CD4-positive, alpha-beta T cell treated with Interleukin-4 for 4 hours (primary cell): ENCODE measurements around the gene DNMT1.
"Not testable (repeated sequence)": the region's sequence is repeated elsewhere in the genome, so short reads cannot be mapped to it uniquely, and the experiment has no call there.

ENCODE experiments used
- DNase-seq: peaks from one replicate; pipeline ENCODE4 v3.0.0-alpha.2; 2020

DNMT1 gene

DNA sequence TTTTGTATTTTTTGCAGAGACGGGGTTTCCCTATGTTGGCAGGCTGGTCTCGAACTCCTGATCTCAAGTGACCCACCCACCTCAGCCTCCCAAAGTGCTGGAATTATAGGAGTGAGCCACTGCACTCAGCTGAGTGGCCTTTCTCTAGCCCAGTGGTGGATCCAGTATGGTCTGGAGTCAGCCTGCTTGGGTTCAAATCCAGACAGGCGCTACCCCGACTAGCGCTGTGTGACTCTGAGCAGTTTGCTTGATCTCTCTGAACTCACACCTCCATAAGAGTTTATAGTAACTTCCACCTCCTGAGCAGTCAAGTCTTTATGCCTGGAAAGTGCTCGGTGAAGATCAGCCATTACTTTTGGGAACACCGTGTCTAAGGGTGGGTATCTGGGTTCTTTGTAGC lies 25.9 kb upstream of the DNMT1 start:
- DNase-seq: no peak

- DNase-seq: peak; percentile 73
Observed at GRCh38 chr19:10219678-10220077, 24.9 kb upstream of the DNMT1 start.

- no peak for DNase-seq
Observed at GRCh38 chr19:10217085-10217484, 22.3 kb upstream of the DNMT1 start.

- DNase-seq: no peak
Observed at GRCh38 chr19:10214784-10215183, 20.0 kb upstream of the DNMT1 start.

- no peak for DNase-seq
Observed at GRCh38 chr19:10211691-10212090, 16.9 kb upstream of the DNMT1 start.

DNA sequence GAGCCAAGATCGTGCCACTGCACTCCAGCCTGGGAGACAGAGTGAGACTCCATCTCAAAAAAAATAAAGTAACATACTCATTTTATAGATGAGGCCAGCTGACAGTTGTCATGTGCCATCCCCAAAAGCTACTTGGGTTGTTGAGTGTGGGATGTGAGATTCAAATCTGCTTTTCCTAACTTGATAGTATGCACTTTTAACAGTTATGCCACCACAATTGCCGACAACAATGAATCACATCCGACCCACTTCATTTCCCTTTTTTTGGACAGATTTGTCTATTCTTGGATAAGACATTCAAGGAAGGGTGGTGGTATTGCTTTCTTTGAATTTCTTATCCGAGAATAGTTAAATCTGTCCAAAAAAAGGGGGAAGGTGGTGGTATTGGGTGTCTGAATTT lies 16.3 kb upstream of the DNMT1 start:
- no peak for DNase-seq

DNA sequence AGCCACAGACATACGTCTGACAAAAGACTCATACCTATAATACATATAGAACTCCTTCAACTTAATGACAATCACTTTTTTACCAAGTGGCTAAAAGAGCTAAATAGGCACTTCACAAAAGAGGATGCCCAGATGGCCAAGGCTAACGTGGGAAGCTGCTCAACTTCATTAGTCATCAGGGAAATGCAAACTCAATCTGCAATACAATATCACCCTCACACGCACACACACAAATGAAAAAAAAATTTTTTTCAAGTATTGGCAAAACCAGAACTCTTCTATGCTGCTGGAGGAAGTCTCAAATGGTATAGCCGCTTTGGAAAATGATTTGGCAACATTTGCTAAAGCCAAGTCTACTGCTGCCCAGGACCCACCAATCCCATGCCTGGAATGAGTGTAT lies 14.6 kb upstream of the DNMT1 start:
- DNase-seq: no peak

DNA sequence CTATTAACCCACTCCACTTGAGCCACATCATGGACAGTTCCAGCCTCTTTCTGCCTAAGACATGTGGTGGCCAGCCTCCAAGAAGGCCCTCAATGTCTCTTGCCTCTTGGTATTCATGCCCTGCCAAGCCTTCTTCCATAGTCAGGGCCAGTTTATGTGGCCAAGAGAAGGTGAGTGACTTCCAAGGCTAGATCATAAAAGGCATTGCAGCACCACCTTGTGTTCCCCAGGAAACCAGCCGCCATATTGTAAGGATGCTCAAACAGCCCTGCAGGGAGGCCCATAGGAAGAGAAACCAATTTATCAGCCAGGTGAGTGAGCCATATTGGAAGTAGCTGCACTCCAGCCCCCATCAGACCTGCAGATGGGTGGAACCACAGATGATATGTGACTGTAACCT lies 12.3 kb upstream of the DNMT1 start:
- no peak for DNase-seq

- no peak for DNase-seq
Observed at GRCh38 chr19:10206226-10206885, 11.6 kb upstream of the DNMT1 start.

DNA sequence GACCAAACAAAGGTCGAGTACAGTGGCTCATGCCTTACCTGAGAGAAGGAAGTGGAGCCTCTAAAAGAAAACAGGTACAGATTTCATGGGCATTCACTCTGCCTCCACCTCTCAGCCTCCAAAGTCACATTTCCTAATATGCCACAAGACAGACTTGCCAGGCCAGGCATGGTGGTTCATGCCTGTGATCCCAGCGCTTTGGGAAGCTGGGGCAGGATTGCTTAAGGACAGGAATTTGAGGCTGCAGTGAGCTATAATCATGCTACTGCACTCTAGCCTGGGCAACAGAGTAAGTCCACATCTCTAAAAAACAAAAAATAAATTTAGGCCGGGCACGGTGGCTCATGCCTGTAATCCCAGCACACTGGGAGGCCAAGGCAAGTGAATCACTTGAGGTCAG lies 10.9 kb upstream of the DNMT1 start:
- DNase-seq: no peak

GRCh38 chr19:10203686-10204085 lies 8.9 kb upstream of the DNMT1 start:
- DNase-seq: no peak

- no peak for DNase-seq
Observed at GRCh38 chr19:10201176-10201575, 6.4 kb upstream of the DNMT1 start.

DNA sequence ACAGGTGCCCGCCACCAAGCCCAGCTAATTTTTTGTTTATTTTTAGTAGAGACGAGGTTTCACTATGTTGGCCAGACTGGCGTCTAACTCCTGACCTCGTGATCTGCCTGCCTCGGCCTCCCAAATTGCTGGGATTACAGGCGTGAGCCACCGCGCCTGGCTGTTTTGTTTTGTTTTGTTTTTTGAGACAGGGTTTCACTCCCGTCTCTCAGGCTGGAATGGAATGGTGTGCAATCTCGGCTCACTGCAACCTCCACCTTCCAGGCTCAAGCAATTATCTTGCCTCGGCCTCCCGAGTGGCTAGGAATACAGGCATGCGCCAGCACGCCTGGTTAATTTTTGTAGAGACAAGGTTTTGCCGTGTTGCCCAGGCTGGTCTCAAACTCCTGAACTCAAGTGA lies 5.3 kb upstream of the DNMT1 start:
- DNase-seq: not testable (repeated sequence)

GRCh38 chr19:10198889-10199644 lies 4.3 kb upstream of the DNMT1 start:
- DNase-seq: peak; percentile 36

- DNase-seq: no peak
Observed at GRCh38 chr19:10195199-10195519, 406 bp upstream of the DNMT1 start.

GRCh38 chr19:10193790-10194499 lies 808 bp downstream of the DNMT1 start:
- no peak for DNase-seq

GRCh38 chr19:10192922-10193321 lies 1.8 kb downstream of the DNMT1 start:
- no peak for DNase-seq

- DNase-seq: no peak
Observed at GRCh38 chr19:10191347-10191746, 3.4 kb downstream of the DNMT1 start.

- DNase-seq: no peak
Observed at GRCh38 chr19:10190026-10190425, 4.7 kb downstream of the DNMT1 start.

DNA sequence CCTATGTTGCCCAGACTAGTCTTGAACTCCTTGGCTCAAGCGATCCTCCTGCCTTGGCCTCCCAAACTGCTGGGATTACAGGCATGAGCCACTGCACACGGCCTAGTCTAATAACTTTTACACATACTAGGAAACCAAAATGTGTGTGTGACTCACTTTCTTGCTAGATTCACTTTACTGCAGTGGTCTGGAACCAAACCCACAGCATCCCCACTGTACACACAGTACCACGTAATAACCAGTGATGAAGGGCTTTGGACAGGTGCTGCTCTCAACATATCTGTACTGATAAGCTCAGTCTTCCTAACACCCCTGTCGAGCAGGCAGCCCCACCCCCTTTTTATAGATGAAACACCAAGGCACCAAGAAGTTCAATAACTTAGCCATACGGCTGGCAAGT lies 5.1 kb downstream of the DNMT1 start:
- DNase-seq: peak; percentile 27

GRCh38 chr19:10187315-10187714 lies 7.4 kb downstream of the DNMT1 start:
- no peak for DNase-seq

DNA sequence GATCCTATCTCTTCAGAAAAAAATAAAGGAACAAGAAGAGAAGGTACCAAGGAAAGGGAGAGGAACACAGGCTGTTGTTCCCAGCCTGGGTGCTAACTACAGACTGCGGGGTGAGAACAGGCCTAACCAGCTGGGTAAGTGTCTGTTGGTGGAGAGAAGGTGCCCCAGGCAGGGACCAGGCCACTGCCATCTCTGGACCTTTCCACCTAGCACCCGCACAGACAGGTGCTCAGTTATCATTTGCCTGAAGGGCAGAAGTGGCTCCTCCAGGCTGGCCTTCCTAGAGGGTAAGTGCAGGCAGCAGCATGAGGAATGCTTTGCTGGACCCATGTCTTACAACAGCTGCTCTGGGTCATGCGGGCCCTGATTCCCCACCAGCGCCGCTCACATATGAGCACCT lies 10.1 kb downstream of the DNMT1 start:
- no peak for DNase-seq

GRCh38 chr19:10183926-10184325 lies 10.8 kb downstream of the DNMT1 start:
- no peak for DNase-seq

DNA sequence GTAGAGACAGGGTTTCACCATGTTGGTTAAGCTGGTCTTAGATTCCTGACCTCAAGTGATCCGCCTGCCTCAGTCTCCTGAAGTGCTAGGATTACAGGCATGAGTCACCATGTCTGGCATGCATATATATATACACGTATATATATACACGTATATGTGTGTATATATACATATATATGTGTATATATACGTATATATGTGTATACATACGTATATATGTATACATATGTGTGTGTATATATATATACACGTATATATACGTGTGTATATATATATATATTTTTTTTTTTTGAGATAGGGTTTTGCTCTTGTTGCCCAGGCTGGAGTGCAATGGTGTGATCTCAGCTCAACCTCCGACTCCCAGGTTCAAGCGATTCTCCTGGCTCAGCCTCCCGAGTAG lies 11.9 kb downstream of the DNMT1 start:
- no peak for DNase-seq
